HS-5 (cell line): Measurements from ENCODE around the gene TIFAB.

Experiments used
- DNase-seq: peaks from one replicate; pipeline ENCODE4 v3.0.0-alpha.2; 2012; ENCODE audit warnings: low read depth

Gene TIFAB

GRCh38 chr5:135423146-135423845 lies 28.9 kb downstream of the TIFAB start:
- no peak for DNase-seq

GRCh38 chr5:135422419-135422818 lies 29.7 kb downstream of the TIFAB start:
- no peak for DNase-seq

GRCh38 chr5:135417083-135417482 lies 35.1 kb downstream of the TIFAB start:
- DNase-seq, result no peak

- no peak for DNase-seq
These were observed 47.1 kb downstream of the TIFAB start for GRCh38 chr5:135405082-135405481.

GRCh38 chr5:135402031-135402430 lies 50.1 kb downstream of the TIFAB start:
- DNase-seq, result no peak

- DNase-seq, result no peak
These were observed 51.3 kb downstream of the TIFAB start for GRCh38 chr5:135400866-135401265.

GRCh38 chr5:135399794-135400542 lies 52.2 kb downstream of the TIFAB start:
- DNase-seq, result no peak

- DNase-seq, result no peak
These were observed 53.0 kb downstream of the TIFAB start, which contains the start of gene MACROH2A1 for GRCh38 chr5:135398855-135399793. Gene MACROH2A1, minus strand, starts transcription at chr5:135399231. Its CDS starts 10,138 bp downstream, at chr5:135389093.

- no peak for DNase-seq
These were observed 53.8 kb downstream of the TIFAB start for GRCh38 chr5:135398160-135398854.
